H9 (cell line): Measurements from ENCODE around the gene CYS1. TPM values are rescaled to one million over a fixed set of nuclear protein-coding genes. Genes with fewer than 3 reads are reported as not detected.

Experiments
- DNase-seq: peaks from one replicate; pipeline ENCODE4 v3.0.0-alpha.2; 2017
- H2AFZ ChIP-seq: one replicate; pipeline ENCODE4 v1.6.1; 2013; ENCODE audit warnings: mild to moderate bottlenecking, low read length, control low read depth, moderate library complexity
- H2AK5ac ChIP-seq: 2 replicates; pipeline ENCODE4 v1.6.1; 2013; ENCODE audit warnings: low read length, control low read depth, mixed read lengths; ENCODE audit not compliant: insufficient read length
- H2BK120ac ChIP-seq: one replicate; pipeline ENCODE4 v1.6.1; 2013; ENCODE audit warnings: low read depth, mild to moderate bottlenecking, low read length, control low read depth, inconsistent platforms; ENCODE audit not compliant: poor library complexity, severe bottlenecking
- H2BK12ac ChIP-seq: 2 replicates; pipeline ENCODE4 v1.6.1; 2013; ENCODE audit warnings: low read length, control low read depth, mixed read lengths, low read depth; ENCODE audit not compliant: insufficient read length
- H2BK15ac ChIP-seq: 2 replicates; pipeline ENCODE4 v1.6.1; 2013; ENCODE audit warnings: low read depth, low read length, control low read depth
- H2BK20ac ChIP-seq: one replicate; pipeline ENCODE4 v1.6.1; 2013; ENCODE audit warnings: low read depth, mild to moderate bottlenecking, low read length, control low read depth, inconsistent platforms; ENCODE audit not compliant: poor library complexity, severe bottlenecking
- H2BK5ac ChIP-seq: 2 replicates; pipeline ENCODE4 v1.6.1; 2013; ENCODE audit warnings: low read length, control low read depth, mixed read lengths; ENCODE audit not compliant: insufficient read length
- H3K14ac ChIP-seq: 2 replicates; pipeline ENCODE4 v1.6.1; 2013; ENCODE audit warnings: low read length, control low read depth; ENCODE audit not compliant: insufficient read depth
- H3K18ac ChIP-seq: 2 replicates; pipeline ENCODE4 v1.6.1; 2013; ENCODE audit warnings: low read depth, mild to moderate bottlenecking, mixed read lengths, low read length, control low read depth; ENCODE audit not compliant: insufficient read length
- H3K23ac ChIP-seq: 2 replicates; pipeline ENCODE4 v1.6.1; 2013; ENCODE audit warnings: low read length, control low read depth, mixed read lengths, low read depth; ENCODE audit not compliant: insufficient read length
- H3K23me2 ChIP-seq: 2 replicates; pipeline ENCODE4 v1.6.1; 2013; ENCODE audit warnings: low read depth, mild to moderate bottlenecking, mixed read lengths, low read length, control low read depth; ENCODE audit not compliant: insufficient read length, poor library complexity, severe bottlenecking
- H3K27ac ChIP-seq: 2 replicates; pipeline ENCODE4 v1.5.1; 2013; ENCODE audit warnings: low read length, control low read depth, mixed read lengths, low read depth; ENCODE audit not compliant: insufficient read length
- H3K27me3 ChIP-seq: 2 replicates; pipeline ENCODE4 v1.6.1; 2013; ENCODE audit warnings: low read length, control low read depth, inconsistent platforms; ENCODE audit not compliant: insufficient read depth
- H3K4ac ChIP-seq: 2 replicates; pipeline ENCODE4 v1.6.1; 2013; ENCODE audit warnings: low read depth, mild to moderate bottlenecking, control low read depth, inconsistent platforms, low read length, moderate library complexity
- H3K4me1 ChIP-seq: 2 replicates; pipeline ENCODE4 v1.6.1; 2013; ENCODE audit warnings: low read length, control low read depth, inconsistent platforms; ENCODE audit not compliant: insufficient read depth
- H3K4me2 ChIP-seq: 2 replicates; pipeline ENCODE4 v1.6.1; 2013; ENCODE audit warnings: low read length, control low read depth, mixed read lengths; ENCODE audit not compliant: insufficient read length, insufficient read depth
- H3K56ac ChIP-seq: 2 replicates; pipeline ENCODE4 v1.6.1; 2013; ENCODE audit warnings: low read depth, mild to moderate bottlenecking, mixed read lengths, low read length, control low read depth; ENCODE audit not compliant: insufficient read length
- H3K79me1 ChIP-seq: 2 replicates; pipeline ENCODE4 v1.6.1; 2013; ENCODE audit warnings: low read depth, mild to moderate bottlenecking, moderate library complexity, low read length, control low read depth, inconsistent platforms; ENCODE audit not compliant: insufficient read depth, poor library complexity, severe bottlenecking
- H3K79me2 ChIP-seq: 2 replicates; pipeline ENCODE4 v1.6.1; 2013; ENCODE audit warnings: low read length, control low read depth, inconsistent platforms; ENCODE audit not compliant: insufficient read depth
- H3K9ac ChIP-seq: 2 replicates; pipeline ENCODE4 v1.6.1; 2013; ENCODE audit warnings: low read length, control low read depth, mixed read lengths; ENCODE audit not compliant: insufficient read length; ENCODE audit errors: extremely low read depth
- H3K9me3 ChIP-seq: one replicate; pipeline ENCODE4 v1.6.1; 2013; ENCODE audit warnings: low read depth, low read length, inconsistent platforms; ENCODE audit not compliant: control insufficient read depth
- H3T11ph ChIP-seq: one replicate; pipeline ENCODE4 v1.6.1; 2013; ENCODE audit warnings: mild to moderate bottlenecking, low read length, control low read depth, inconsistent platforms
- H4K20me1 ChIP-seq: one replicate; pipeline ENCODE4 v1.6.1; 2013; ENCODE audit not compliant: control insufficient read depth, insufficient read length, insufficient read depth
- H4K5ac ChIP-seq: 2 replicates; pipeline ENCODE4 v1.6.1; 2013; ENCODE audit warnings: low read depth, mild to moderate bottlenecking, mixed read lengths, low read length, control low read depth; ENCODE audit not compliant: insufficient read length
- H4K8ac ChIP-seq: replicated peaks from 2 replicates; pipeline ENCODE4 v1.6.1; 2013; ENCODE audit warnings: low read length, control low read depth, mixed read lengths, low read depth; ENCODE audit not compliant: insufficient read length
- H4K91ac ChIP-seq: 2 replicates; pipeline ENCODE4 v1.6.1; 2013; ENCODE audit warnings: low read depth, mild to moderate bottlenecking, moderate library complexity, mixed read lengths, low read length, control low read depth; ENCODE audit not compliant: insufficient read length
- H3K27ac Mint-ChIP-seq, 3 experiments: 2 replicates in 2 of 3; 3 replicates in 1 of 3; pipeline ENCODE4 v1.8.0; 2020 to 2021; ENCODE audit warnings: mixed read lengths in 3 of 3, mild to moderate bottlenecking in 1 of 3, moderate library complexity in 1 of 3
- H3K27me3 Mint-ChIP-seq: 2 replicates; pipeline ENCODE4 v1.8.0; 2021; ENCODE audit warnings: low read depth, mild to moderate bottlenecking, moderate library complexity, mixed read lengths
- H3K36me3 Mint-ChIP-seq, 3 experiments: 2 replicates in 2 of 3; 3 replicates in 1 of 3; pipeline ENCODE4 v1.8.0; 2020 to 2021; ENCODE audit warnings: low read depth in 3 of 3, mixed read lengths in 3 of 3; ENCODE audit not compliant: insufficient read depth in 1 of 3
- H3K4me1 Mint-ChIP-seq, 2 experiments: 2 replicates each; pipeline ENCODE4 v1.8.0; 2020; ENCODE audit warnings: mixed read lengths in 2 of 2
- H3K4me3 Mint-ChIP-seq, 2 experiments: 2 replicates in 1 of 2; 3 replicates in 1 of 2; pipeline ENCODE4 v1.8.0; 2020 to 2021; ENCODE audit warnings: mild to moderate bottlenecking in 2 of 2, mixed read lengths in 2 of 2, moderate library complexity in 1 of 2
- H3K9me3 Mint-ChIP-seq, 2 experiments: 2 replicates in 1 of 2; 3 replicates in 1 of 2; pipeline ENCODE4 v1.8.0; 2020; ENCODE audit warnings: mild to moderate bottlenecking in 2 of 2, mixed read lengths in 2 of 2, moderate library complexity in 1 of 2
- WGBS: extraction: QIAGEN DNeasy Blood & Tissue Kit; methylation state at CpG from one replicate; pipeline ENCODE4 v1.1.7; 2013; ENCODE audit warnings: missing lambda C conversion rate, low lambda C conversion rate, mixed read lengths; ENCODE audit not compliant: insufficient read length; ENCODE audit errors: extremely low coverage; 5-methylcytosine and 5-hydroxymethylcytosine counted together
- total RNA-seq: library from RNA; stranded (reverse); gene quantifications from 2 replicates; pipeline ENCODE4 v1.2.1, GENCODE V29; 2021
- TF ChIP-seq, protein P1 (sequence below): fragments of 200-600 bp; sonication (generic); conservative IDR thresholded peaks from 3 replicates; pipeline ENCODE4 v1.8.0; 2021; ENCODE audit warnings: antibody characterized with exemption, mild to moderate bottlenecking

The CYS1 gene
- total RNA-seq, 1 experiment from 2014 or later: 0.35 TPM

- Histone ChIP-seq H3K9me3 (no peaks in the 10 kb centered on the region), H2BK5ac (no peak overlapping the region), H2BK12ac (no peak overlapping the region), H4K91ac (no peak overlapping the region), H3K9ac (peak overlapping the region; percentile 75), H2AFZ (no peak overlapping the region), H3K27ac (no peak overlapping the region), H4K8ac (no peak overlapping the region), H3K4me2 (peak overlapping the region; percentile 74), H3K23ac (no peak overlapping the region), H2BK15ac (no peak overlapping the region), H3K14ac (peak overlapping the region; percentile 49; the same call in 1 of the 2 replicates), H3K23me2 (peaks cover 27% of the 10 kb centered on the region), H4K20me1 (no peaks in the 10 kb centered on the region), H3K27me3 (no peaks in the 10 kb centered on the region), H3K18ac (no peak overlapping the region), H2BK120ac (no peak overlapping the region), H3K79me2 (peaks cover 6% of the 10 kb centered on the region; the same call in 1 of the 2 replicates), H3K4ac (no peak overlapping the region), H3K56ac (no peak overlapping the region), H4K5ac (no peak overlapping the region), H3K4me1 (no peaks in the 10 kb centered on the region), H3K79me1 (peaks cover 2% of the 10 kb centered on the region), H2BK20ac (no peak overlapping the region), H3T11ph (no peak overlapping the region), H2AK5ac (no peak overlapping the region)
- Mint-ChIP-seq H3K27ac (peak overlapping the region in 2 of 3 experiments; percentile 74 to 83; a peak in 3 of 7 replicates), H3K36me3 (peaks cover 43 to 53% (median 52%) of the 10 kb centered on the region in 3 experiments), H3K27me3 (no peaks in the 10 kb centered on the region), H3K4me3 (peak overlapping the region; percentile 88 to 96), H3K4me1 (peaks cover 31 to 36% of the 10 kb centered on the region in 2 experiments), H3K9me3 (no peaks in the 10 kb centered on the region; a peak in 1 of 5 replicates)
- WGBS: no CpG with 5 or more reads among the region's 18 CpGs
- TF ChIP-seq, protein P1, sequence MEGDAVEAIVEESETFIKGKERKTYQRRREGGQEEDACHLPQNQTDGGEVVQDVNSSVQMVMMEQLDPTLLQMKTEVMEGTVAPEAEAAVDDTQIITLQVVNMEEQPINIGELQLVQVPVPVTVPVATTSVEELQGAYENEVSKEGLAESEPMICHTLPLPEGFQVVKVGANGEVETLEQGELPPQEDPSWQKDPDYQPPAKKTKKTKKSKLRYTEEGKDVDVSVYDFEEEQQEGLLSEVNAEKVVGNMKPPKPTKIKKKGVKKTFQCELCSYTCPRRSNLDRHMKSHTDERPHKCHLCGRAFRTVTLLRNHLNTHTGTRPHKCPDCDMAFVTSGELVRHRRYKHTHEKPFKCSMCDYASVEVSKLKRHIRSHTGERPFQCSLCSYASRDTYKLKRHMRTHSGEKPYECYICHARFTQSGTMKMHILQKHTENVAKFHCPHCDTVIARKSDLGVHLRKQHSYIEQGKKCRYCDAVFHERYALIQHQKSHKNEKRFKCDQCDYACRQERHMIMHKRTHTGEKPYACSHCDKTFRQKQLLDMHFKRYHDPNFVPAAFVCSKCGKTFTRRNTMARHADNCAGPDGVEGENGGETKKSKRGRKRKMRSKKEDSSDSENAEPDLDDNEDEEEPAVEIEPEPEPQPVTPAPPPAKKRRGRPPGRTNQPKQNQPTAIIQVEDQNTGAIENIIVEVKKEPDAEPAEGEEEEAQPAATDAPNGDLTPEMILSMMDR: no peak
- DNase-seq: no peak
These were observed 43.1 kb upstream of the CYS1 start for GRCh38 chr2:10123281-10123680.
